ENCODE results near the gene TMEM54.

The TMEM54 gene

GRCh38 chr1:32900956-32901822 lies at the start of gene TMEM54:
TMEM54 (minus strand) TSS chr1:32901389; CDS start chr1:32901238, 151 bp downstream.
- H3K27ac ChIP-seq = peak within 1 kb of the TSS; percentile 30
- CTCF ChIA-PET = interaction anchor here (0.5 to 1.5 kb wide), 5 partner anchors 8 to 657 kb away, joined by 3 read pairs; no protein-coding TSS in a partner anchor
- TF ChIP-seq CTCF (conservative IDR thresholded peaks at IDR 0.05; ENCODE audit: low read depth) = no peak
- peak; percentile 77 for DNase-seq (ENCODE audit: low spot score)
- POLR2A ChIA-PET (ENCODE audit: low non-redundant PET) = no interaction called here

GRCh38 chr1:32949519-32949918 lies 48.3 kb upstream of the TMEM54 start:
- ChIA-PET CTCF (interaction anchor here (0.6 kb wide), 2 partner anchors 105 to 110 kb away, joined by 4 read pairs; no protein-coding TSS in a partner anchor), POLR2A (ENCODE audit: low non-redundant PET) (no interaction called here)
- DNase-seq (ENCODE audit: low spot score) = no peak
- H3K27ac ChIP-seq = peak overlapping the region; percentile 56
- no peak for TF ChIP-seq CTCF (conservative IDR thresholded peaks at IDR 0.05; ENCODE audit: low read depth)

GRCh38 chr1:32948905-32949304 lies 47.7 kb upstream of the TMEM54 start:
- POLR2A ChIA-PET (ENCODE audit: low non-redundant PET) = no interaction called here

GRCh38 chr1:32948390-32948722 lies 47.2 kb upstream of the TMEM54 start:
- ChIA-PET CTCF (no interaction called here), POLR2A (ENCODE audit: low non-redundant PET) (no interaction called here)
- no peak for TF ChIP-seq CTCF (conservative IDR thresholded peaks at IDR 0.05; ENCODE audit: low read depth)
- no peak for DNase-seq (ENCODE audit: low spot score)
- no peak overlapping the region for H3K27ac ChIP-seq

More at GRCh38 chr1:32948905-32949304, 47.7 kb upstream of the TMEM54 start:
- no peak for TF ChIP-seq CTCF (conservative IDR thresholded peaks at IDR 0.05; ENCODE audit: low read depth)
- no peak overlapping the region for H3K27ac ChIP-seq
- DNase-seq (ENCODE audit: low spot score) = no peak
- CTCF ChIA-PET = interaction anchor here (0.6 kb wide), 2 partner anchors 106 to 111 kb away, joined by 4 read pairs; no protein-coding TSS in a partner anchor

GRCh38 chr1:32947669-32948389 lies 46.6 kb upstream of the TMEM54 start:
- H3K27ac ChIP-seq = no peak overlapping the region
- TF ChIP-seq CTCF (conservative IDR thresholded peaks at IDR 0.05; ENCODE audit: low read depth) = no peak
- CTCF ChIA-PET = no interaction called here
- POLR2A ChIA-PET (ENCODE audit: low non-redundant PET) = no interaction called here
- no peak for DNase-seq (ENCODE audit: low spot score)

- ChIA-PET CTCF (interaction anchor here (0.7 kb wide), 1 partner anchor 726 kb away, joined by 4 read pairs; no protein-coding TSS in a partner anchor), POLR2A (ENCODE audit: low non-redundant PET) (no interaction called here)
- TF ChIP-seq CTCF (conservative IDR thresholded peaks at IDR 0.05; ENCODE audit: low read depth) = no peak
- no peak for DNase-seq (ENCODE audit: low spot score)
- H3K27ac ChIP-seq = no peak overlapping the region
Observed at GRCh38 chr1:32946413-32946812, 45.2 kb upstream of the TMEM54 start.
